H9 (cell line): ENCODE data around the gene KRTAP19-3. TPM values are rescaled to one million over a fixed set of nuclear protein-coding genes. Genes with fewer than 3 reads are reported as not detected.

Source experiments
- DNase-seq: peaks from one replicate; pipeline ENCODE4 v3.0.0-alpha.2; 2017
- H2AFZ ChIP-seq: one replicate; pipeline ENCODE4 v1.6.1; 2013; ENCODE audit warnings: mild to moderate bottlenecking, low read length, control low read depth, moderate library complexity
- H2AK5ac ChIP-seq: 2 replicates; pipeline ENCODE4 v1.6.1; 2013; ENCODE audit warnings: low read length, control low read depth, mixed read lengths; ENCODE audit not compliant: insufficient read length
- H2BK120ac ChIP-seq: one replicate; pipeline ENCODE4 v1.6.1; 2013; ENCODE audit warnings: low read depth, mild to moderate bottlenecking, low read length, control low read depth, inconsistent platforms; ENCODE audit not compliant: poor library complexity, severe bottlenecking
- H2BK12ac ChIP-seq: 2 replicates; pipeline ENCODE4 v1.6.1; 2013; ENCODE audit warnings: low read length, control low read depth, mixed read lengths, low read depth; ENCODE audit not compliant: insufficient read length
- H2BK15ac ChIP-seq: 2 replicates; pipeline ENCODE4 v1.6.1; 2013; ENCODE audit warnings: low read depth, low read length, control low read depth
- H2BK20ac ChIP-seq: one replicate; pipeline ENCODE4 v1.6.1; 2013; ENCODE audit warnings: low read depth, mild to moderate bottlenecking, low read length, control low read depth, inconsistent platforms; ENCODE audit not compliant: poor library complexity, severe bottlenecking
- H2BK5ac ChIP-seq: 2 replicates; pipeline ENCODE4 v1.6.1; 2013; ENCODE audit warnings: low read length, control low read depth, mixed read lengths; ENCODE audit not compliant: insufficient read length
- H3K14ac ChIP-seq: 2 replicates; pipeline ENCODE4 v1.6.1; 2013; ENCODE audit warnings: low read length, control low read depth; ENCODE audit not compliant: insufficient read depth
- H3K18ac ChIP-seq: 2 replicates; pipeline ENCODE4 v1.6.1; 2013; ENCODE audit warnings: low read depth, mild to moderate bottlenecking, mixed read lengths, low read length, control low read depth; ENCODE audit not compliant: insufficient read length
- H3K23ac ChIP-seq: 2 replicates; pipeline ENCODE4 v1.6.1; 2013; ENCODE audit warnings: low read length, control low read depth, mixed read lengths, low read depth; ENCODE audit not compliant: insufficient read length
- H3K23me2 ChIP-seq: 2 replicates; pipeline ENCODE4 v1.6.1; 2013; ENCODE audit warnings: low read depth, mild to moderate bottlenecking, mixed read lengths, low read length, control low read depth; ENCODE audit not compliant: insufficient read length, poor library complexity, severe bottlenecking
- H3K27ac ChIP-seq: 2 replicates; pipeline ENCODE4 v1.5.1; 2013; ENCODE audit warnings: low read length, control low read depth, mixed read lengths, low read depth; ENCODE audit not compliant: insufficient read length
- H3K27me3 ChIP-seq: 2 replicates; pipeline ENCODE4 v1.6.1; 2013; ENCODE audit warnings: low read length, control low read depth, inconsistent platforms; ENCODE audit not compliant: insufficient read depth
- H3K4ac ChIP-seq: 2 replicates; pipeline ENCODE4 v1.6.1; 2013; ENCODE audit warnings: low read depth, mild to moderate bottlenecking, control low read depth, inconsistent platforms, low read length, moderate library complexity
- H3K4me1 ChIP-seq: 2 replicates; pipeline ENCODE4 v1.6.1; 2013; ENCODE audit warnings: low read length, control low read depth, inconsistent platforms; ENCODE audit not compliant: insufficient read depth
- H3K4me2 ChIP-seq: 2 replicates; pipeline ENCODE4 v1.6.1; 2013; ENCODE audit warnings: low read length, control low read depth, mixed read lengths; ENCODE audit not compliant: insufficient read length, insufficient read depth
- H3K56ac ChIP-seq: 2 replicates; pipeline ENCODE4 v1.6.1; 2013; ENCODE audit warnings: low read depth, mild to moderate bottlenecking, mixed read lengths, low read length, control low read depth; ENCODE audit not compliant: insufficient read length
- H3K79me1 ChIP-seq: 2 replicates; pipeline ENCODE4 v1.6.1; 2013; ENCODE audit warnings: low read depth, mild to moderate bottlenecking, moderate library complexity, low read length, control low read depth, inconsistent platforms; ENCODE audit not compliant: insufficient read depth, poor library complexity, severe bottlenecking
- H3K79me2 ChIP-seq: 2 replicates; pipeline ENCODE4 v1.6.1; 2013; ENCODE audit warnings: low read length, control low read depth, inconsistent platforms; ENCODE audit not compliant: insufficient read depth
- H3K9ac ChIP-seq: 2 replicates; pipeline ENCODE4 v1.6.1; 2013; ENCODE audit warnings: low read length, control low read depth, mixed read lengths; ENCODE audit not compliant: insufficient read length; ENCODE audit errors: extremely low read depth
- H3K9me3 ChIP-seq: one replicate; pipeline ENCODE4 v1.6.1; 2013; ENCODE audit warnings: low read depth, low read length, inconsistent platforms; ENCODE audit not compliant: control insufficient read depth
- H3T11ph ChIP-seq: one replicate; pipeline ENCODE4 v1.6.1; 2013; ENCODE audit warnings: mild to moderate bottlenecking, low read length, control low read depth, inconsistent platforms
- H4K20me1 ChIP-seq: one replicate; pipeline ENCODE4 v1.6.1; 2013; ENCODE audit not compliant: control insufficient read depth, insufficient read length, insufficient read depth
- H4K5ac ChIP-seq: 2 replicates; pipeline ENCODE4 v1.6.1; 2013; ENCODE audit warnings: low read depth, mild to moderate bottlenecking, mixed read lengths, low read length, control low read depth; ENCODE audit not compliant: insufficient read length
- H4K8ac ChIP-seq: replicated peaks from 2 replicates; pipeline ENCODE4 v1.6.1; 2013; ENCODE audit warnings: low read length, control low read depth, mixed read lengths, low read depth; ENCODE audit not compliant: insufficient read length
- H4K91ac ChIP-seq: 2 replicates; pipeline ENCODE4 v1.6.1; 2013; ENCODE audit warnings: low read depth, mild to moderate bottlenecking, moderate library complexity, mixed read lengths, low read length, control low read depth; ENCODE audit not compliant: insufficient read length
- H3K27ac Mint-ChIP-seq, 3 experiments: 2 replicates in 2 of 3; 3 replicates in 1 of 3; pipeline ENCODE4 v1.8.0; 2020 to 2021; ENCODE audit warnings: mixed read lengths in 3 of 3, mild to moderate bottlenecking in 1 of 3, moderate library complexity in 1 of 3
- H3K27me3 Mint-ChIP-seq: 2 replicates; pipeline ENCODE4 v1.8.0; 2021; ENCODE audit warnings: low read depth, mild to moderate bottlenecking, moderate library complexity, mixed read lengths
- H3K36me3 Mint-ChIP-seq, 3 experiments: 2 replicates in 2 of 3; 3 replicates in 1 of 3; pipeline ENCODE4 v1.8.0; 2020 to 2021; ENCODE audit warnings: low read depth in 3 of 3, mixed read lengths in 3 of 3; ENCODE audit not compliant: insufficient read depth in 1 of 3
- H3K4me1 Mint-ChIP-seq, 2 experiments: 2 replicates each; pipeline ENCODE4 v1.8.0; 2020; ENCODE audit warnings: mixed read lengths in 2 of 2
- H3K4me3 Mint-ChIP-seq, 2 experiments: 2 replicates in 1 of 2; 3 replicates in 1 of 2; pipeline ENCODE4 v1.8.0; 2020 to 2021; ENCODE audit warnings: mild to moderate bottlenecking in 2 of 2, mixed read lengths in 2 of 2, moderate library complexity in 1 of 2
- H3K9me3 Mint-ChIP-seq, 2 experiments: 2 replicates in 1 of 2; 3 replicates in 1 of 2; pipeline ENCODE4 v1.8.0; 2020; ENCODE audit warnings: mild to moderate bottlenecking in 2 of 2, mixed read lengths in 2 of 2, moderate library complexity in 1 of 2
- WGBS: extraction: QIAGEN DNeasy Blood & Tissue Kit; methylation state at CpG from one replicate; pipeline ENCODE4 v1.1.7; 2013; ENCODE audit warnings: missing lambda C conversion rate, low lambda C conversion rate, mixed read lengths; ENCODE audit not compliant: insufficient read length; ENCODE audit errors: extremely low coverage; 5-methylcytosine and 5-hydroxymethylcytosine counted together
- long read RNA-seq: library from polyadenylated mRNA; unstranded; transcript quantifications from one replicate; pipeline ENCODE4 v2.0.0, GENCODE V29; 2020
- total RNA-seq: library from RNA; stranded (reverse); gene quantifications from 2 replicates; pipeline ENCODE4 v1.2.1, GENCODE V29; 2021
- TF ChIP-seq, protein P1 (sequence below): fragments of 200-600 bp; sonication (generic); conservative IDR thresholded peaks from 3 replicates; pipeline ENCODE4 v1.8.0; 2021; ENCODE audit warnings: antibody characterized with exemption, mild to moderate bottlenecking

KRTAP19-3 gene
- not detected in 2 replicates for total RNA-seq
- long read RNA-seq = 0 reads

DNA sequence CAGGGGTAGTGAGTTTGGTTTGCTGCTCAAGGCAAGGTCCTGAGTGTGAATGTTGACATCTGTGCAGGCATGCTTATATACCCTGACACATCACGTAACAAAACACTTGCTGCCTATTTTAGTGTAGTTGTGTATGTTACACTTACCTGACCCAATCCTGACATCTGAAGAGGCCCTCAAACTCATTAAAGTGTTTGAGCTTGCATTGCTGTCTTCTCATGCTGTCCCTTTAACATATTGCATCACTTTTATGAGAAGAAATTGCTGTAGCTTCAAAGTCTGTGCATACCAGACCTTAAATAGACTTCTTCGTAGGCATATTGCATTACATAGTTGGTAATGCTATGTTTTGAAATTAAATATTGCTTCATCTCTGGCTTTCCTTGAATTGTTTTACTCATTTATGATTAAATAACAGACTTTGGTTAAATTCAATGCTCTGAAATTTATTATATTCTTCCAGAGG, at the start of gene KRTAP19-3:
KRTAP19-3 (minus strand) TSS at position 51 of the 466 bp plus-strand sequence. CDS start 56 bp downstream, outside the sequence.
- H3T11ph ChIP-seq = no peak within 1 kb of the TSS
- H3K23ac ChIP-seq = no peak within 1 kb of the TSS
- H2BK120ac ChIP-seq = no peak within 1 kb of the TSS
- H3K4ac ChIP-seq = no peak within 1 kb of the TSS
- no peak within 1 kb of the TSS for H4K8ac ChIP-seq
- no peak within 1 kb of the TSS for H2BK5ac ChIP-seq
- no peaks in the 10 kb centered on the region for H3K79me2 ChIP-seq
- no peaks in the 10 kb centered on the region for H3K27me3 ChIP-seq
- no peak within 1 kb of the TSS for H4K91ac ChIP-seq
- no peak within 1 kb of the TSS for H3K27ac Mint-ChIP-seq
- H3K4me3 Mint-ChIP-seq = no peak within 1 kb of the TSS
- no peak within 1 kb of the TSS for H3K56ac ChIP-seq
- no peaks in the 10 kb centered on the region for H4K20me1 ChIP-seq
- no peak within 1 kb of the TSS for H3K4me2 ChIP-seq
- H3K9me3 Mint-ChIP-seq = peaks cover 17 to 26% of the 10 kb centered on the region in 2 experiments
- no peaks in the 10 kb centered on the region for H3K23me2 ChIP-seq
- no peak for DNase-seq
- H3K27ac ChIP-seq = no peak within 1 kb of the TSS
- no peak within 1 kb of the TSS for H2BK20ac ChIP-seq
- H3K18ac ChIP-seq = no peak within 1 kb of the TSS
- no peak within 1 kb of the TSS for H3K9ac ChIP-seq
- no peak within 1 kb of the TSS for H2BK12ac ChIP-seq
- H3K9me3 ChIP-seq = no peaks in the 10 kb centered on the region
- H3K14ac ChIP-seq = no peak within 1 kb of the TSS
- H3K36me3 Mint-ChIP-seq = peaks cover 2 to 19% (median 6%) of the 10 kb centered on the region in 3 experiments; a peak in 5 of 7 replicates
- H4K5ac ChIP-seq = no peak within 1 kb of the TSS
- no peak within 1 kb of the TSS for H2AK5ac ChIP-seq
- TF ChIP-seq, protein P1, sequence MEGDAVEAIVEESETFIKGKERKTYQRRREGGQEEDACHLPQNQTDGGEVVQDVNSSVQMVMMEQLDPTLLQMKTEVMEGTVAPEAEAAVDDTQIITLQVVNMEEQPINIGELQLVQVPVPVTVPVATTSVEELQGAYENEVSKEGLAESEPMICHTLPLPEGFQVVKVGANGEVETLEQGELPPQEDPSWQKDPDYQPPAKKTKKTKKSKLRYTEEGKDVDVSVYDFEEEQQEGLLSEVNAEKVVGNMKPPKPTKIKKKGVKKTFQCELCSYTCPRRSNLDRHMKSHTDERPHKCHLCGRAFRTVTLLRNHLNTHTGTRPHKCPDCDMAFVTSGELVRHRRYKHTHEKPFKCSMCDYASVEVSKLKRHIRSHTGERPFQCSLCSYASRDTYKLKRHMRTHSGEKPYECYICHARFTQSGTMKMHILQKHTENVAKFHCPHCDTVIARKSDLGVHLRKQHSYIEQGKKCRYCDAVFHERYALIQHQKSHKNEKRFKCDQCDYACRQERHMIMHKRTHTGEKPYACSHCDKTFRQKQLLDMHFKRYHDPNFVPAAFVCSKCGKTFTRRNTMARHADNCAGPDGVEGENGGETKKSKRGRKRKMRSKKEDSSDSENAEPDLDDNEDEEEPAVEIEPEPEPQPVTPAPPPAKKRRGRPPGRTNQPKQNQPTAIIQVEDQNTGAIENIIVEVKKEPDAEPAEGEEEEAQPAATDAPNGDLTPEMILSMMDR = no peak
- H2AFZ ChIP-seq = no peak within 1 kb of the TSS
- no peak within 1 kb of the TSS for H2BK15ac ChIP-seq
- no peaks in the 10 kb centered on the region; the same call in 1 of the 2 replicates for H3K27me3 Mint-ChIP-seq
- H3K79me1 ChIP-seq = no peaks in the 10 kb centered on the region
- no CpG with 5 or more reads among the region's 2 CpGs for WGBS
- no peaks in the 10 kb centered on the region for H3K4me1 Mint-ChIP-seq
- no peaks in the 10 kb centered on the region for H3K4me1 ChIP-seq
